ENCODE data around the gene HOXA13. TPM values are rescaled to one million over a fixed set of nuclear protein-coding genes. Genes with fewer than 3 reads are reported as not detected.
A peak's percentile ranks its signal among the peaks of the same experiment; 100 is the strongest.

The HOXA13 gene
- total RNA-seq, 1 experiment from 2014 or later = 1.3 TPM

DNA sequence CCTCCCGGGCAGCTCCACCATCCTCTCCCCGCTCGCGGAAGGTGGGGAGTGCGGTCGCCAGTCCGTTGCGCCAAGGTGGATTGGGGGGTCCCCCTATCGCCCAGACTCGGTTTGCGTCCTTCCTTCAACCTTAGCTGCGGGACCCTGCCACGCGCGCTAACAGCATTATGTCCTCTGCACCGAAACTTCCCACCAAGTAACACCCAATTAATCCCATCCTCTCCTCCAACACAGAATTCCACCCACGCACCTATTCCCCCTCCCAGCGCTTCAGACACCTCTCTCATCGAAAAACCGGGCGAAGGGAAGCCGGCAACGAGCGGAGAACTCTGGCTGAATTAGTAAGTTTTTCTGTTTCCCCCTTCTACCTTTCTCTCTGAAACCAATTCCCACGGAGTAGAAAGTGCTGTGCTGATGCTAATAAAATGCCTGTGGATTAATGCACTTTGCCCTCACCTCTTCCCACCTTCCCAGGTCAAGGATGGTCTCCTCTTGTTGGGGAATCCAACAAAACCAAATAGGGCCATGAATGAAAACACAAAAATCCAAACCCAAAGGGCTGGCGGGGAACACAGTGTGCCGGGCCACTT lies 48.5 kb downstream of the HOXA13 start:
- intact Hi-C loops (cut with micrococcal nuclease; ENCODE audit: unreplicated experiment) = loop anchor here (5.0 kb wide), 1 partner anchor 1259 kb away; no protein-coding TSS in a partner anchor
- H3K36me3 Mint-ChIP-seq (ENCODE audit: insufficient read depth, unreplicated experiment) = peaks cover 37% of the 10 kb centered on the region
- CTCF ChIA-PET = interaction anchor here (1.1 to 2.4 kb wide), 10 partner anchors 8 to 782 kb away, joined by 3 to 21 read pairs (median 5); partner anchors contain the start of genes HOXA10 and SKAP2
- peak; percentile 50 for DNase-seq
- TF ChIP-seq, protein P1, sequence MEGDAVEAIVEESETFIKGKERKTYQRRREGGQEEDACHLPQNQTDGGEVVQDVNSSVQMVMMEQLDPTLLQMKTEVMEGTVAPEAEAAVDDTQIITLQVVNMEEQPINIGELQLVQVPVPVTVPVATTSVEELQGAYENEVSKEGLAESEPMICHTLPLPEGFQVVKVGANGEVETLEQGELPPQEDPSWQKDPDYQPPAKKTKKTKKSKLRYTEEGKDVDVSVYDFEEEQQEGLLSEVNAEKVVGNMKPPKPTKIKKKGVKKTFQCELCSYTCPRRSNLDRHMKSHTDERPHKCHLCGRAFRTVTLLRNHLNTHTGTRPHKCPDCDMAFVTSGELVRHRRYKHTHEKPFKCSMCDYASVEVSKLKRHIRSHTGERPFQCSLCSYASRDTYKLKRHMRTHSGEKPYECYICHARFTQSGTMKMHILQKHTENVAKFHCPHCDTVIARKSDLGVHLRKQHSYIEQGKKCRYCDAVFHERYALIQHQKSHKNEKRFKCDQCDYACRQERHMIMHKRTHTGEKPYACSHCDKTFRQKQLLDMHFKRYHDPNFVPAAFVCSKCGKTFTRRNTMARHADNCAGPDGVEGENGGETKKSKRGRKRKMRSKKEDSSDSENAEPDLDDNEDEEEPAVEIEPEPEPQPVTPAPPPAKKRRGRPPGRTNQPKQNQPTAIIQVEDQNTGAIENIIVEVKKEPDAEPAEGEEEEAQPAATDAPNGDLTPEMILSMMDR (IDR thresholded peaks at IDR 0.05; ENCODE audit: unreplicated experiment) = no peak
- H3K27me3 Mint-ChIP-seq (ENCODE audit: unreplicated experiment) = peaks cover 36% of the 10 kb centered on the region
- no peaks in the 10 kb centered on the region for H3K9me3 Mint-ChIP-seq (ENCODE audit: low read depth, unreplicated experiment)
- peak overlapping the region; percentile 76 for H3K4me3 Mint-ChIP-seq (ENCODE audit: low read depth, unreplicated experiment)
- H3K4me1 Mint-ChIP-seq (ENCODE audit: low read depth, unreplicated experiment) = peaks cover 11% of the 10 kb centered on the region
- peak overlapping the region; percentile 73 for H3K27ac Mint-ChIP-seq (ENCODE audit: unreplicated experiment)
- no TSS peak for BruUV-seq (replicated peaks)

DNA sequence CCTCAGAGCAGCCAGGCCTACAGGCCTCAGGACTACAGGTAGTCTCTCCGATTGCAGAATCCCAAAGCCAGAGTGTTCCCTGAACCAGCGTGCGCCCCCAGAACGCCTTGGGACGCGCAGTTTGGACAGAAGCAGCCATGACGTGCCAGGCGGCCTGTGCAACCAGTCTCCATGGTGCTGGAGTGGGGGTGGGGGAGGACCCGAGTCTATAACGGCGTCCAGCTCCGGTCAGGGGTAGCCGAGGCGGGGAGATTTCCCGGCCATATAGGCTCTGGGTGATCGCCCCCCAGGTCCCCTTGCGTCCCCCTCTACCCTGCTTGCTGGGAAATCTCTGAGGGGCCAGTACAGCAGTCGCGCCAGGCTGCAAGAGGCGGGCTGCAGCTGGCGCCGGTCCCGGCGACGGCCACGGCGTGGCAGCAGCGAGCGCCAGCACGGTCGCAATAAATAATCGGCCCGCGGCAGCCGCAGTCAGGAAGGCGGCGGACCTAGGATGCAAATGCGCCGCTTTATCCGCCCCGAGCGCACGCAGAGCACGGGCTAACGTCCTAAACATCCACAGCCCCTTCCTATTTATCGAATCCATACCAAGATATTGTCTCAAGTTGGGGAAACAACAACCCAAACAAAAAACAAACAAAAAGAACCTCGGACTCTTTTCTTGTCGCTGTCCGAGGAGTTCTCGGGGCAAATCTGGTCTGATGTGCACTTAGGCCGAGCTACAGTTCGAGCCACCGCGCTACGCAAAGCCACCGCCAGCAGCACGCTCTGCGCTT lies 49.1 kb downstream of the HOXA13 start:
- TF ChIP-seq, protein P1 (IDR thresholded peaks at IDR 0.05; ENCODE audit: unreplicated experiment) = peak; percentile 96
- no peaks in the 10 kb centered on the region for H3K9me3 Mint-ChIP-seq (ENCODE audit: low read depth, unreplicated experiment)
- peak; percentile 91 for DNase-seq
- peaks cover 36% of the 10 kb centered on the region for H3K27me3 Mint-ChIP-seq (ENCODE audit: unreplicated experiment)
- H3K27ac Mint-ChIP-seq (ENCODE audit: unreplicated experiment) = peak overlapping the region; percentile 73
- peaks cover 37% of the 10 kb centered on the region for H3K36me3 Mint-ChIP-seq (ENCODE audit: insufficient read depth, unreplicated experiment)
- peaks cover 11% of the 10 kb centered on the region for H3K4me1 Mint-ChIP-seq (ENCODE audit: low read depth, unreplicated experiment)
- intact Hi-C loops (cut with micrococcal nuclease; ENCODE audit: unreplicated experiment) = loop anchor here (5.0 kb wide), 1 partner anchor 1258 kb away; no protein-coding TSS in a partner anchor
- peak overlapping the region; percentile 76 for H3K4me3 Mint-ChIP-seq (ENCODE audit: low read depth, unreplicated experiment)
- BruUV-seq (replicated peaks) = no TSS peak
- CTCF ChIA-PET = interaction anchor here (0.7 to 2.4 kb wide), 13 partner anchors 9 to 1208 kb away, joined by 3 to 21 read pairs (median 5); partner anchors contain the start of genes HOXA10 and SKAP2

DNA sequence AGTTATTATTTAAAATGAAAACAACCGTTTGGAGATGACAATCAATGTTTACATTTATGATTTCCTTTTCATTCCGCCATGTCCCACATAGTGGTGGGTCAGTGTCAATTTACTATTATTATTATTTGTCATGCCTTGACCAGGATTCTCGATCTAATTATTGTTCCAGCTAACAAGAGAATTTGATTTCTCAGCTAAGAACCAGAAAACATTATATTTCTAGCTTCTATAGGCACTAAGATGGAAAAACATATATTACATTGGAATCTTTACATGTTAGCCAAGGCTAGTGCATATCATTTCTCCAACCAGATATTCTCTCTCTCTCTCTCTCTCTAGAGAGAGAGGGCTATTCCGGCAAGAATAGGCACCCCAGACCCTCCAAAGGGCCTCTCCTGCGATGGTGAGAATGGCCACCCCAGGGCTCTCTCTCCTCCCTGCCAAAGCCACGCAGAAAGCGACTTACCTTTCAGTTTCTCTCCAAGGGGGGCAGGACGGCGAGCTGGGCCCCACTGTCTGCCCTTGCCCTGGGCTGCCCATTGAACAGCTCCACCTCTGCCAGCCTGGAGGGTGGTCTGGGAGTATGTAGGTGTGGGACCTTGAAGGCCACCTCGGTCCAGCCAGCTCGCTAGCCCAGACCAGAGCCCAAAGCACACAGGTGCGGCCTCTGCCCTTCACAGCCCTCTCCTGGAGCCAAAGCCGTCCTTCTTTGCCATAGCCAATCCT lies 49.9 kb downstream of the HOXA13 start:
- Mint-ChIP-seq H3K27ac (ENCODE audit: unreplicated experiment) (peak overlapping the region; percentile 73), H3K36me3 (ENCODE audit: insufficient read depth, unreplicated experiment) (peaks cover 37% of the 10 kb centered on the region), H3K4me1 (ENCODE audit: low read depth, unreplicated experiment) (peaks cover 11% of the 10 kb centered on the region), H3K27me3 (ENCODE audit: unreplicated experiment) (peaks cover 36% of the 10 kb centered on the region), H3K4me3 (ENCODE audit: low read depth, unreplicated experiment) (peak overlapping the region; percentile 76), H3K9me3 (ENCODE audit: low read depth, unreplicated experiment) (no peaks in the 10 kb centered on the region)
- DNase-seq = peak; percentile 51
- TF ChIP-seq, protein P1 (IDR thresholded peaks at IDR 0.05; ENCODE audit: unreplicated experiment) = no peak
- intact Hi-C loops (cut with micrococcal nuclease; ENCODE audit: unreplicated experiment) = loop anchor here (5.0 kb wide), 1 partner anchor 1258 kb away; no protein-coding TSS in a partner anchor
- CTCF ChIA-PET = interaction anchor here (0.7 to 2.4 kb wide), 14 partner anchors 9 to 1209 kb away, joined by 3 to 21 read pairs (median 5); partner anchors contain the start of genes HOXA10 and SKAP2
- no TSS peak for BruUV-seq (replicated peaks)

All from Calu3 (cell line).